Measurements from ENCODE around the gene GIMAP5.

GRCh38 chr7:150745086-150745485 is 7.9 kb downstream of the GIMAP5 start:
- TF ChIP-seq CTCF (IDR thresholded peaks at IDR 0.05) (no peak), POLR2A (IDR thresholded peaks at IDR 0.05) (no peak)

All from body of pancreas (tissue), 4 donors.